HFFc6 (cell line): ENCODE data around the gene SAMD13. TPM values are rescaled to one million over a fixed set of nuclear protein-coding genes. Genes with fewer than 3 reads are reported as not detected.

Source experiments
- DNase-seq: peaks from one replicate; pipeline ENCODE4 v3.0.0-alpha.2; 2018
- H3K27ac Mint-ChIP-seq: 2 replicates; pipeline ENCODE4 v1.8.0; 2020; ENCODE audit warnings: mild to moderate bottlenecking, mixed read lengths
- H3K27me3 Mint-ChIP-seq: 2 replicates; pipeline ENCODE4 v1.8.0; 2021; ENCODE audit warnings: mild to moderate bottlenecking, moderate library complexity, mixed read lengths; ENCODE audit not compliant: insufficient read depth
- H3K36me3 Mint-ChIP-seq: 2 replicates; pipeline ENCODE4 v1.8.0; 2021; ENCODE audit warnings: low read depth, mixed read lengths
- H3K4me1 Mint-ChIP-seq: 2 replicates; pipeline ENCODE4 v1.8.0; 2020; ENCODE audit warnings: low read depth, mixed read lengths
- H3K4me3 Mint-ChIP-seq: 2 replicates; pipeline ENCODE4 v1.8.0; 2020; ENCODE audit warnings: mild to moderate bottlenecking, moderate library complexity, mixed read lengths
- H3K9me3 Mint-ChIP-seq: 2 replicates; pipeline ENCODE4 v1.8.0; 2020; ENCODE audit warnings: mild to moderate bottlenecking, mixed read lengths
- CTCF ChIP-seq: fragments of 200-600 bp; sonication (generic); IDR thresholded peaks from 2 replicates; pipeline ENCODE4 v1.5.0; 2021; ENCODE audit warnings: antibody characterized with exemption, mild to moderate bottlenecking
- total RNA-seq, 6 experiments: library from RNA; stranded (reverse); fragmentation: NEBNext Ultra II Directional; extraction: Animal tissue kit (Norgen Biotek cat#: 25700); gene quantifications; 2 replicates in 1 of 6; 3 replicates in 5 of 6; pipeline ENCODE4 v1.2.3, GENCODE V29; 2021

SAMD13 gene
- total RNA-seq, 6 experiments from 2014 or later = 0.36 to 1.1 (median 0.45) TPM

- peaks cover 22% of the 10 kb centered on the region for H3K4me1 Mint-ChIP-seq
- no peak overlapping the region for H3K4me3 Mint-ChIP-seq
- H3K27ac Mint-ChIP-seq = no peak overlapping the region
- DNase-seq = peak; percentile 37
- H3K9me3 Mint-ChIP-seq = no peaks in the 10 kb centered on the region
- no peaks in the 10 kb centered on the region for H3K27me3 Mint-ChIP-seq
- no peak for TF ChIP-seq CTCF
- no peaks in the 10 kb centered on the region for H3K36me3 Mint-ChIP-seq
These were observed 85.4 kb downstream of the SAMD13 start for GRCh38 chr1:84386716-84387479.

GRCh38 chr1:84387480-84388163 is 86.1 kb downstream of the SAMD13 start:
- no peak overlapping the region for H3K4me3 Mint-ChIP-seq
- TF ChIP-seq CTCF = peak; percentile 35
- peaks cover 22% of the 10 kb centered on the region for H3K4me1 Mint-ChIP-seq
- no peaks in the 10 kb centered on the region for H3K9me3 Mint-ChIP-seq
- DNase-seq = no peak
- H3K27ac Mint-ChIP-seq = no peak overlapping the region
- no peaks in the 10 kb centered on the region for H3K27me3 Mint-ChIP-seq
- no peaks in the 10 kb centered on the region for H3K36me3 Mint-ChIP-seq

GRCh38 chr1:84390226-84390625 is 88.7 kb downstream of the SAMD13 start:
- DNase-seq = no peak
- Mint-ChIP-seq H3K9me3 (no peaks in the 10 kb centered on the region), H3K27me3 (peaks cover 2% of the 10 kb centered on the region; the same call in 1 of the 2 replicates), H3K4me3 (no peak overlapping the region), H3K36me3 (no peaks in the 10 kb centered on the region), H3K27ac (no peak overlapping the region), H3K4me1 (peaks cover 22% of the 10 kb centered on the region)
- TF ChIP-seq CTCF = no peak

- TF ChIP-seq CTCF = no peak
- Mint-ChIP-seq H3K36me3 (no peaks in the 10 kb centered on the region), H3K9me3 (no peaks in the 10 kb centered on the region), H3K4me1 (peaks cover 20% of the 10 kb centered on the region), H3K27ac (no peak within 1 kb of the TSS), H3K27me3 (peaks cover 2% of the 10 kb centered on the region; the same call in 1 of the 2 replicates), H3K4me3 (no peak within 1 kb of the TSS)
- no peak for DNase-seq
These were observed 97.0 kb downstream of the SAMD13 start, which contains the start of gene DNASE2B for GRCh38 chr1:84398175-84399155. Gene DNASE2B (plus strand): TSS chr1:84398484. CDS start chr1:84398565, 81 bp downstream.

Other genes starting within 250 kb of the SAMD13 start
- 10 to 100 TPM; 29.8 to 41.0 (median 36.7) TPM for gene PRKACB, start 157.4 kb upstream of the SAMD13 start, total RNA-seq
- gene DNASE2B, start 96.8 kb downstream of the SAMD13 start, total RNA-seq = not detected
- gene RPF1, start 177.6 kb downstream of the SAMD13 start, total RNA-seq = 10 to 100 TPM; 29.4 to 43.0 (median 36.2) TPM
- gene SPATA1, start 204.7 kb downstream of the SAMD13 start, total RNA-seq = 1 to 10 TPM in 3 of 6 experiments, under 1 TPM in 3; 0.33 to 1.3 (median 0.85) TPM
- 100 to 1,000 TPM; 121 to 201 (median 145) TPM for gene GNG5, start 204.9 kb downstream of the SAMD13 start, total RNA-seq